BLaER1 treated with 17β-estradiol and CSF1 and Interleukin-3, amounts not matched to agents 10 nM and 100 nM (cell line): ENCODE measurements around the gene MSI2.

ENCODE experiments used
- H3K27ac ChIP-seq, 11 experiments: shearing (Covaris generic); formaldehyde crosslinking; 2 replicates each; pipeline ENCODE4 v1.8.1; 2022
- H3K27me3 ChIP-seq, 11 experiments: shearing (Covaris generic); formaldehyde crosslinking; 2 replicates each; pipeline ENCODE4 v1.8.1; 2022
- H3K36me3 ChIP-seq, 11 experiments: shearing (Covaris generic); formaldehyde crosslinking; 2 replicates each; pipeline ENCODE4 v1.8.1; 2022
- H3K4me1 ChIP-seq, 10 experiments: shearing (Covaris generic); formaldehyde crosslinking; 2 replicates each; pipeline ENCODE4 v1.8.1; 2022
- H3K4me2 ChIP-seq, 11 experiments: shearing (Covaris generic); formaldehyde crosslinking; 2 replicates each; pipeline ENCODE4 v1.8.1; 2022
- H3K4me3 ChIP-seq, 10 experiments: shearing (Covaris generic); formaldehyde crosslinking; 2 replicates each; pipeline ENCODE4 v1.8.1; 2022
- H3K9ac ChIP-seq, 11 experiments: shearing (Covaris generic); formaldehyde crosslinking; 2 replicates each; pipeline ENCODE4 v1.8.1; 2022
- H3K9me3 ChIP-seq, 11 experiments: shearing (Covaris generic); formaldehyde crosslinking; replicated peaks in 1 of 11; 2 replicates each; pipeline ENCODE4 v1.8.1; 2022
- H4K20me1 ChIP-seq, 11 experiments: shearing (Covaris generic); formaldehyde crosslinking; 2 replicates each; pipeline ENCODE4 v1.8.1; 2022
- Cebpa-rat ChIP-seq, 11 experiments: shearing (Covaris generic); IDR thresholded peaks; 2 replicates each; pipeline ENCODE4 v1.8.1; 2022

The MSI2 gene

GRCh38 chr17:57562184-57562698 lies 305.9 kb downstream of the MSI2 start:
- Histone ChIP-seq H3K9ac (peak overlapping the region in 3 of 11 experiments; percentile 12 to 85 (median 16); a peak in 3 of 22 replicates), H3K4me2 (peak overlapping the region in 8 of 11 experiments; percentile 90 to 96 (median 94); a peak in 16 of 22 replicates), H3K27ac (peak overlapping the region in 7 of 11 experiments; percentile 85 to 94 (median 90); a peak in 13 of 22 replicates)

GRCh38 chr17:57563958-57564357 lies 307.6 kb downstream of the MSI2 start:
- Histone ChIP-seq H3K9ac (no peak overlapping the region), H4K20me1 (peaks cover 0 to 5% (median 0%) of the 10 kb centered on the region in 11 experiments; a peak in 2 of 22 replicates), H3K4me1 (peaks cover 28 to 75% (median 43%) of the 10 kb centered on the region in 10 experiments), H3K36me3 (peaks cover 0 to 89% (median 52%) of the 10 kb centered on the region in 11 experiments; a peak in 17 of 22 replicates), H3K27ac (peak overlapping the region in 4 of 11 experiments; percentile 21 to 45 (median 33); a peak in 4 of 22 replicates), H3K4me2 (no peak overlapping the region; a peak in 1 of 22 replicates), H3K4me3 (no peak overlapping the region), H3K9me3 (no peaks in the 10 kb centered on the region), H3K27me3 (no peaks in the 10 kb centered on the region)
- TF ChIP-seq Cebpa-rat (IDR thresholded peaks at IDR 0.05), result no peak

More at GRCh38 chr17:57562184-57562698, 305.9 kb downstream of the MSI2 start:
- Histone ChIP-seq H3K9me3 (no peaks in the 10 kb centered on the region), H3K27me3 (0 out of 22 replicates have a peak, but pooled peaks cover 0 to 7% (median 0%) of the 10 kb centered on the region in 11 experiments), H3K36me3 (peaks cover 0 to 72% (median 40%) of the 10 kb centered on the region in 11 experiments; a peak in 17 of 22 replicates), H4K20me1 (peaks cover 0 to 5% (median 0%) of the 10 kb centered on the region in 11 experiments; a peak in 3 of 22 replicates), H3K4me1 (peaks cover 44 to 80% (median 60%) of the 10 kb centered on the region in 10 experiments), H3K4me3 (no peak overlapping the region)
- no peak for TF ChIP-seq Cebpa-rat (IDR thresholded peaks at IDR 0.05)

- peaks cover 0 to 5% (median 0%) of the 10 kb centered on the region in 11 experiments; a peak in 2 of 22 replicates for H4K20me1 ChIP-seq
- H3K27ac ChIP-seq, result no peak overlapping the region
- no peak overlapping the region for H3K4me3 ChIP-seq
- no peak overlapping the region for H3K4me2 ChIP-seq
- no peak for TF ChIP-seq Cebpa-rat (IDR thresholded peaks at IDR 0.05)
- H3K4me1 ChIP-seq, result peaks cover 16 to 63% (median 31%) of the 10 kb centered on the region in 10 experiments
- no peak overlapping the region for H3K9ac ChIP-seq
- H3K36me3 ChIP-seq, result peaks cover 0 to 91% (median 63%) of the 10 kb centered on the region in 11 experiments; a peak in 17 of 22 replicates
- H3K27me3 ChIP-seq, result no peaks in the 10 kb centered on the region
- no peaks in the 10 kb centered on the region for H3K9me3 ChIP-seq
These were observed 308.9 kb downstream of the MSI2 start for GRCh38 chr17:57565176-57565575.

GRCh38 chr17:57566721-57567120 lies 310.4 kb downstream of the MSI2 start:
- H3K27ac ChIP-seq, result peak overlapping the region in 1 of 11 experiments; percentile 7; a peak in 2 of 22 replicates
- TF ChIP-seq Cebpa-rat (IDR thresholded peaks at IDR 0.05), result no peak
- H3K4me1 ChIP-seq, result peaks cover under 1 to 48% (median 16%) of the 10 kb centered on the region in 10 experiments

GRCh38 chr17:57567251-57567650 lies 310.9 kb downstream of the MSI2 start:
- H4K20me1 ChIP-seq, result peaks cover 0 to 12% (median 0%) of the 10 kb centered on the region in 11 experiments; a peak in 1 of 22 replicates
- peaks cover 0 to 100% (median 83%) of the 10 kb centered on the region in 11 experiments; a peak in 17 of 22 replicates for H3K36me3 ChIP-seq

More at GRCh38 chr17:57566721-57567120, 310.4 kb downstream of the MSI2 start:
- Histone ChIP-seq H3K36me3 (peaks cover 0 to 100% (median 77%) of the 10 kb centered on the region in 11 experiments; a peak in 17 of 22 replicates), H4K20me1 (peaks cover 0 to 12% (median 0%) of the 10 kb centered on the region in 11 experiments; a peak in 1 of 22 replicates), H3K4me3 (no peak overlapping the region), H3K9ac (no peak overlapping the region), H3K9me3 (peaks cover 0 to 8% (median 0%) of the 10 kb centered on the region in 11 experiments; a peak in 1 of 22 replicates), H3K27me3 (no peaks in the 10 kb centered on the region), H3K4me2 (no peak overlapping the region)

GRCh38 chr17:57568340-57568739 lies 312.0 kb downstream of the MSI2 start:
- no peaks in the 10 kb centered on the region for H3K27me3 ChIP-seq
- no peak overlapping the region for H3K4me3 ChIP-seq
- H3K9ac ChIP-seq, result no peak overlapping the region
- no peak for TF ChIP-seq Cebpa-rat (IDR thresholded peaks at IDR 0.05)
- peaks cover 0 to 34% (median 1%) of the 10 kb centered on the region in 10 experiments; a peak in 10 of 20 replicates for H3K4me1 ChIP-seq
- H3K27ac ChIP-seq, result no peak overlapping the region
- no peak overlapping the region for H3K4me2 ChIP-seq
- H3K36me3 ChIP-seq, result peaks cover 0 to 100% (median 89%) of the 10 kb centered on the region in 11 experiments; a peak in 17 of 22 replicates
- peaks cover 0 to 12% (median 0%) of the 10 kb centered on the region in 11 experiments; a peak in 1 of 22 replicates for H4K20me1 ChIP-seq
- H3K9me3 ChIP-seq, result peaks cover 0 to 12% (median 0%) of the 10 kb centered on the region in 11 experiments; a peak in 5 of 22 replicates

More at GRCh38 chr17:57567251-57567650, 310.9 kb downstream of the MSI2 start:
- TF ChIP-seq Cebpa-rat (IDR thresholded peaks at IDR 0.05), result no peak
- Histone ChIP-seq H3K9ac (no peak overlapping the region), H3K27ac (no peak overlapping the region), H3K4me1 (peaks cover 0 to 42% (median 10%) of the 10 kb centered on the region in 10 experiments; a peak in 14 of 20 replicates), H3K4me3 (no peak overlapping the region), H3K4me2 (no peak overlapping the region), H3K9me3 (peaks cover 0 to 8% (median 0%) of the 10 kb centered on the region in 11 experiments; a peak in 1 of 22 replicates), H3K27me3 (no peaks in the 10 kb centered on the region)

GRCh38 chr17:57569021-57569420 lies 312.7 kb downstream of the MSI2 start:
- no peak for TF ChIP-seq Cebpa-rat (IDR thresholded peaks at IDR 0.05)
- Histone ChIP-seq H3K9ac (no peak overlapping the region), H4K20me1 (peaks cover 0 to 14% (median 0%) of the 10 kb centered on the region in 11 experiments; a peak in 1 of 22 replicates), H3K27me3 (no peaks in the 10 kb centered on the region), H3K4me2 (no peak overlapping the region), H3K27ac (no peak overlapping the region), H3K36me3 (peaks cover 0 to 100% (median 91%) of the 10 kb centered on the region in 11 experiments; a peak in 17 of 22 replicates), H3K4me3 (no peak overlapping the region), H3K9me3 (peaks cover 0 to 17% (median 0%) of the 10 kb centered on the region in 11 experiments; a peak in 5 of 22 replicates), H3K4me1 (peaks cover 0 to 34% (median 6%) of the 10 kb centered on the region in 10 experiments; a peak in 10 of 20 replicates)

- TF ChIP-seq Cebpa-rat (IDR thresholded peaks at IDR 0.05), result no peak
- Histone ChIP-seq H3K4me2 (no peak overlapping the region), H3K36me3 (peaks cover 0 to 98% (median 83%) of the 10 kb centered on the region in 11 experiments; a peak in 17 of 22 replicates), H4K20me1 (peaks cover 0 to 19% (median 0%) of the 10 kb centered on the region in 11 experiments; a peak in 1 of 22 replicates), H3K9ac (no peak overlapping the region), H3K9me3 (peaks cover 0 to 23% (median 0%) of the 10 kb centered on the region in 11 experiments; a peak in 6 of 22 replicates), H3K27me3 (no peaks in the 10 kb centered on the region), H3K27ac (no peak overlapping the region), H3K4me1 (peaks cover 0 to 33% (median 8%) of the 10 kb centered on the region in 10 experiments; a peak in 9 of 20 replicates), H3K4me3 (no peak overlapping the region)
These were observed 313.5 kb downstream of the MSI2 start for GRCh38 chr17:57569853-57570252.
